HG03108 (cell line): ENCODE data around the gene ZPLD1.

Experiments used
- ATAC-seq: cut with Tn5 transposase; IDR thresholded peaks from one replicate; pipeline ENCODE4 v1.9.1; 2021; ENCODE audit warnings: moderate library complexity; ENCODE audit not compliant: unreplicated experiment

Gene ZPLD1

DNA sequence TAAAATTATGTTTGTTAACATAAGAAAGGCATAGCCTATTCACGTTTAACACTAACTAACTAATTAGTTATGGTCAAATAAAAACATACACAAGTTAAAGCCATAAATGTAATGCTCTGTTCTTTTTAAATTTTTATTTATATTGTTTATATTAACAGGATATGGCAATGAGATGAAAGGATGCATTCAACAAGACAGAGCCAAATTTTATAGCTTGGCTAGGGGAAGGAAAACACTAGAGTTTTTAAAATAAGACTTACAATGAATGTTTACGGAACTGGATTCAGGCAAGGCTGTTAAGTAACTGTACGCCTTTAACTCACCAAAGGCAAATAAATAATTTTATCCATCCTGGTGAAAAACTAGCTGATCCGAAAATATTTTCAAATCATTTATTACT, 86.4 kb downstream of the ZPLD1 start:
- ATAC-seq: no peak

- ATAC-seq: no peak
Measured at GRCh38 chr3:102525624-102526023, 90.8 kb downstream of the ZPLD1 start.

GRCh38 chr3:102526865-102527264, 92.0 kb downstream of the ZPLD1 start:
- no peak for ATAC-seq

GRCh38 chr3:102528727-102529126, 93.9 kb downstream of the ZPLD1 start:
- no peak for ATAC-seq
